NCI-H345 treated with DMSO at 0.1 percent for 48 hours (cell line): ENCODE data around the gene NFRKB.

Experiments
- DNase-seq: peaks from one replicate; lab custom pipeline; 2025; ENCODE audit not compliant: unreplicated experiment; lab: John Stamatoyannopoulos, UW

NFRKB gene

GRCh38 chr11:129846508-129847335, 48.7 kb downstream of the NFRKB start:
- DNase-seq = no peak
